GM21390 (cell line): Measurements from ENCODE around the gene ZBTB14.
A peak's percentile ranks its signal among the peaks of the same experiment; 100 is the strongest.

ENCODE experiments used
- ATAC-seq: cut with Tn5 transposase; IDR thresholded peaks from one replicate; pipeline ENCODE4 v1.9.1; 2021; ENCODE audit not compliant: unreplicated experiment

ZBTB14 gene, protein sequence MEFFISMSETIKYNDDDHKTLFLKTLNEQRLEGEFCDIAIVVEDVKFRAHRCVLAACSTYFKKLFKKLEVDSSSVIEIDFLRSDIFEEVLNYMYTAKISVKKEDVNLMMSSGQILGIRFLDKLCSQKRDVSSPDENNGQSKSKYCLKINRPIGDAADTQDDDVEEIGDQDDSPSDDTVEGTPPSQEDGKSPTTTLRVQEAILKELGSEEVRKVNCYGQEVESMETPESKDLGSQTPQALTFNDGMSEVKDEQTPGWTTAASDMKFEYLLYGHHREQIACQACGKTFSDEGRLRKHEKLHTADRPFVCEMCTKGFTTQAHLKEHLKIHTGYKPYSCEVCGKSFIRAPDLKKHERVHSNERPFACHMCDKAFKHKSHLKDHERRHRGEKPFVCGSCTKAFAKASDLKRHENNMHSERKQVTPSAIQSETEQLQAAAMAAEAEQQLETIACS

DNA sequence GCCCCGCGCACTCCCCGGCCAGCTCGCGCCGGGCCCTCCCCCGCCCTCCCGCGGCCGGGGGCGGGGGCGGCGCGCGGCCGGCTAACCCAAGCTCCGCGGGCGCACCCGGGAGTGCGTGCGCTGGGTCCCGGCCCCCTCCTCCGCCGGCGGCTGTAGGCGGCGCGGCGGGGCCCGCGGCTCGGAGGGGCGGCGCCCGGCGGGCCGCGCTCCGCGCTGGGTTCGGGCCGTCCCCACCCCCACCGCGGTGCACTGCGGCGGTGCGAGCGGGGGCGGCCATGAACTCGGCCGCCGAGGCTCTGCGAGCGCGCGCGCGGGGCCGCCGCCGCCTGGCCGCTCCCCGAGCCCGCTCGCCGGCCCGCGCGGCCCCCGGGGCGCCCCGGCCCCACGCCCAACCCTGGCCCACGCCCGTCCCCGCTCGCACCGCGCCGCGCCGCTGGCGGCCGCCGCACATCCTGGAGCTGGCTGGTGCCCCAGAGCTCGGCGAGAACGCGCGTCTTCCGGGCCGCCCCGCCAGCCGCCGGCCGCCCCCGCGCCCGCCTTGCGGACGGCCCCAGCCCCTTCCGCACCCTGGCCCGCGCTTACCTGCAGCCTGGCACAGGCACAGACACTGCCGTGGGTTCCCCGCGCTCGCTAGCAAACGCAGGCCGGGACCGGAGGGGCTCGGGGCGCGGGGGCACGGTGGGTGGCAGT, at the start of gene ZBTB14:
Gene ZBTB14, minus strand, starts transcription at position 496 of the 690 bp plus-strand sequence. CDS start 2,480 bp downstream, outside the sequence.
- peak; percentile 33 for ATAC-seq

DNA sequence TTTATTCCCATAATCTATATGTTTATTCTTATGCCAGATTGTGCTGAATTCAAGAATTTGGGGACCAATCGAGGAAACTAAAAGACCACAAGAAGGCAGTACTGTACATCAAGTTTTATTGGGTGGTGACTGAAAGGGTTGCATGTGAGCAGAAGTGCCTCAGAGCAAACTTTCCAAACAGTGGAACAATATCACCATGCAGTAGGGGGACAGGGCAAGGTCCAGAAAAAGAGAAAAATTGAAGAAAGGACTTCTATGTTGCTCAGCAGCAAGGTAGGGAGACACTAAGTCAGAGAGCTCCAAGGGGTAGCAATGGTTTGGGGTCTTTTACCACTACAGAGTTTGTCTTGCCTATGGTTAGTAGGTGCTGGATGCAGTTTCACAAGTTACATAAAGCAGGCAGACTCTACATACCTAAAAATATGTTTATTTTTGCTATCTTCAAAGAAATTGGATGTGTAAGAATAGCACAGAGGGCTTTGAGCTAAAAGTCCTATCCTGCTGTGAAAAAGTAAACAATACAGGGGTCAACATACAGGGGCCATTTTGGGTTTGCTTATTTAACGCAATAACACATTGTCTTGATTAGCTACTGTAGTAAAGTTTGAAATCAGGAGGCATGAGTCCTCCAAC, 43.8 kb upstream of the ZBTB14 start:
- no peak for ATAC-seq

DNA sequence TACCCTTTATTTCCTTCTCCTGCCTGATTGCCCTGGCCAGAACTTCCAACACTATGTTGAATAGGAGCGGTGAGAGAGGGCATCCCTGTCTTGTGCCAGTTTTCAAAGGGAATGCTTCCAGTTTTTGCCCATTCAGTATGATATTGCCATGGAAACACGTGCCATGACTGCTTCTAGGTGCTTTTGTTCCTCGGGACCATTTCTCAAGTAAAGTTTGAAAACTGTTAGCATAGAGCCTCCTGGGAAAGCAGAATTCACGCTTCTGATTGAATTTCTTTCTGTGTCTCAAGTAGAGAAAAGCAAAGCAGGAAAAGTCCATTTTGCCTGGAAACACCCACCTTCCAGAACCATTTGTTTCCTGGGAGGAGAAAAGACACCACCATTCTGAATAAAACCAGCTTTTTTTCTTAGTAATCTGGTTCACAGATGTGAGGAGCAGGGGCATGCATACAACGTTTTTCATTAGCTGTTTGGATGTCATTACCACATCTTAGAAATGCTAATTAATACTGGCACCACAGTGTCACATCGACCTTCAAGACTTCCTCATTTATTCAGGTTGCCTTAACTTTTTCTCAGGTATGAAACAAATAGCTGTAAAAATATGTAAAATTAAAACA, 39.0 kb upstream of the ZBTB14 start:
- ATAC-seq = no peak

DNA sequence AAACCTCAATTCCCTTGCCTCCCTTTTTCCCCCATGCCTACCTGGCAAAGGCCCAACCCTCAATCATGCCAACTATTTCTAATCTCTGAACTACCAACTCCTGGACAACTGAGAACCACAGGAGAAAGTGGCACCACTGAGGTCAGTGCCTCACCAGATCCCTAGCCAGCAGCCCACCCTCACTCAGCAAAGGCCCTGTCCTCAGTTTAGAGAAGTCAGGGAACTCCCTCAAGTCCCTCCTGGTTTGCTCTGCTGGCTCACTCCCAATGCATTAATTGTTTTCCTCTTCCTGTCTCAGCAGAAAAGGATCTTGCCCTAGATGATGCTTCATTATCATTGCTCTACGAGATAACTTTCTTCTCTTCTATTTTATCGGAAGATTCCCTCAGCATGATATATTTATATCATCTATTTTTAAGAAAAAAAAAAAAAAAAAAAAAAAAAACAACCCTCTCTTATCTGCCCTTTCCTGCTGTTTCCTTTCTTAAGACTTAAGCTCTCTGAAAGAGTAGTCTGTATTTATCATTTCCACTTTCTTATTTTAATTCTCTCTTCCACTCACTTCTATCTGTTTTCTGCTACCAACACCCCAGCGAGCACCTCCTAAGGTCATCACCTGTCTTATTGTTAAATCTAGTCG, 22.7 kb upstream of the ZBTB14 start:
- ATAC-seq = no peak

DNA sequence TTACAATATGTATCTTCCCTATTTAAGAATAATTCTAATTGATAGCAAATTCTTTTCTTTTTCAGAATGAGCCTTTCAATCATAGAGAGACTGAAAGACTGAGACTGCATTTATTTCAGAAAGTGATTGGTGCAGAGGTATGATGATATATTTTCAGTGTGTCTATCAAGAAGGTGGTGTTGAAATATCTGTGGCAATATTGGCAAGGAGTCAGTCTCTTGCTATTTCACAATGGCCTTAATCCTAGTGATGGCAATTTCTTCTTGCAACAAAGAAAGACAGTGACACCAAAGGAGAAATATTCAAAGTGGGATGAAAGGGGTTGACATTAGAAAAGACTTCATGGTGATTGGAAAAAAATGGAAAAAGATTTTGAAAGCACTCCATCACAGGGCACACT, 21.7 kb upstream of the ZBTB14 start:
- ATAC-seq = no peak

DNA sequence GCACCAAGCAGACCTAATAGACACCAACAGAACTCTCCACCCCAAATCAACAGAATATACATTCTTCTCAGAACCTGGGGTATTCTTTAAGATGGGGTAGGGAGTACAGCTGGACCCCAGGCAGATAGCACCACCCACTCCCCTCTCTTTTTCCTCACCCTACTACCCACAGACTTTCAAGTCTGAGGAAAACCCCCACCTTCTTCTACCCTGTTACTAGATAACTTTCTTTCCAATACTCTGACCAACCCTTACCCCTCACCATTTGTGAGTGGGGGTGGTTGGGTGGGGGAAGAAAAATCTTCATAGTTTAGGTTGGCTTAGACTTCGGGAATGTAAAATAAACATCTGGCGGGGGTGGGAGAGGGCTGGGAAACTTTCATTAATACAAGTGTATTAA, 20.3 kb upstream of the ZBTB14 start:
- ATAC-seq = no peak

DNA sequence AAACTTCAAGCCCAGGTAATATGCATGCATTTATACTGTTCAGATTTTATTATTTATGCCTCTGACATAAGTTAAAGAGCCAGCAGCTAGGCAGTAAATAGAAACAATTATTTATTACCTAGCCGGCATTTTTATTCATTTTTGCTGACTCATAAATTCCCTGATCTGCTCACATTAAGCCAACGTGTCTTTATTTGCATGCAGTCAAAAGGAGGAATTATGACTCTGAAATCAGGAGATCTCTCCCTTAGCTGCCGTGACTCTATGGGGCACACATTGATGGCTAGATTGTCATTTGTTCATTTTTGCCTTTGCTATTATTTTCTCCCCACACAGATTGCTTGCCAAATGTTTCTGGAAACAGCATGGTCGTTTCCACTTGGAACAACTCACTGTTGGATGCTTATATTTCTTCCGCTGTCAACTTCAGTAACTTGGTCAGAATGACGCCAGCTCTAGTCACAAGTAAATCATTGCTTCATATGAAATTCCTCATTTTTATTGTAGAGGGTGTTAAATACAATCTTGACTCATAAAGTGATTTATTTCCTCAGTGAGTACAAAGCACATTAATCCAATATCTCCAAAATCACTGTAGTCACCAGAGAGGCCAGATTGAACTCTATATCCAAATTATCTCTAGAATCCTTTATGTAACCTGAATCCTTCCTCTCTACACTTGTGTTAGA, 15.9 kb upstream of the ZBTB14 start:
- no peak for ATAC-seq

DNA sequence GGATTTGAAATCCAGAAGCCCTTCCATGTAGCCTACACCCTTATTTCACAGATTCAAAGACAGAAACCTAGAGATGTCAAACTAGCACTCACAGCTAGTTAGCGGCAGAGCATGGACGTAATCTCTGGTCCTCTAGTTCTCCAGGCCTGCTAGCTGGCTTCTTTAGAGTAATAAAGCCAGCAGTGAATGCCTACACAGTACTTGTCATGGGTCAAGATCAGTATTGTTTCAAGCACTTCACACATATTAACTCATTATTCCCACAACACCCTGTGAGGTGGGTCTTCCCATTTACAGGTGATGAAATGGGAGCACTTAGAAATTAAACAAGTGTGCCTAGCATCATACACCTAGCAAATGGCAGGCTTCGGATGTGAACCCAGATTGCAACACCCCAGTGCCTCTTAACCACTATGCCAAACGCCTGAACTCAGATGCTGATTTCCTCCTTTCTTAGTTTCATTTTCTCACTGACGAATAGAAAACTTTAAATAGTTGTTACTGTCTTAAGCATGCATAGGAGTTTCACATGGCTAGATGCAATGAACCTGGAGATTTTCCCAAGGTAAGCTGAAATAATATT, 14.5 kb upstream of the ZBTB14 start:
- ATAC-seq = peak; percentile 98

DNA sequence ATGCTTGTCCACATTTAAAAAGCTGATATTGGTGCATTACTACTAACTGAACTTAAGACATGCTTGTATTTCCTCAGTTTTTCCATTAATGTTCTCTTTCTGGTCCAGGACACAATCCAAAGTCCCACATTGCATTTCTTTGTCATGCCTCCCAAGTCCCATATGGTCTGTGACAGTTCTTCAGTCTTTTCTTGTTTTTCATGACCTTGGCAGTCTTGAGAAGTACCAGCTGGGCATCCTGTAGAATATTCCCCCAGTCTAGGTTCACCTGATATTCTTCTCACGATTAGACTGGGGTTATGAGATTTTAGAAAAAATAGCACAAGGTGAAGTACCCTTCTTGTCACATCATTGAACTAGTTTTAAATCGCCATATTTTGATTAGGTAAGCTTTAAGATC, 10.3 kb upstream of the ZBTB14 start:
- no peak for ATAC-seq

DNA sequence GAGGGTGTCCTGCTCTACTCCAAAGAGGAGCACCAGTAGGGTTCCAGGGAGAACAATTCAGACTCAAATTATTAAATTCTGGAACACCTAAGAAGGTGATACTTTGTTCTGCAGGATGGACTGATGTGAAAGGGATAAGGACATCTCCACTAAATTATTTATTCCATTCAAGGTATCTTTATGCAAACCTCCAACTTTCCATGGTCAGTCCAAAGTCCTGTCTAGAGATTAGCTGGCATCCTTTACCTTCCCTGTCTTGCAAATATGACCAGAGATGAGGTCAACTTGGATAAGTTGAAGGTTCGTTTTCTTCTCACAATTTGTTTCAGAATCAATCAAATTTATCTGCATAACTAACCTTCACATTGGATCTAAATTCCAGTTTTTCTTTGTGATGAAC, 8.7 kb upstream of the ZBTB14 start:
- ATAC-seq = no peak

DNA sequence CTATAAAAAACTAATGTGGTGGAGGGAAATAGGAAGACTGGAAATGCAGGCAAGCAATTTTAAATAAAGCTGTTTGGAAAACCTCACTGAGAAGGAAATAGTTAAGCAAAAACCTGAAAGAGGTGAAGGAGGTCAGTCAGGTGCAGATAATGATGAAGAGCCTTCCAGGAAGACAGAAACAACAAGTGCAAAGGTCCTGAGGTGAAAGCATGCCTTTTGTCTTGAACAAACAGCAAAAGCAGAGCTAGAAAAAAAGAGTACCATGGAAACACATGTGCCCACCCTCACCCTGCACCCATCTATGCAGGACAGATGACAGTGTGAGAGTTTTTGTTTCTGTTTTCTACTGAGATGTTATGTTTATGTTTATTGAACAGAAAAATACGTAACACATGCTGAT, 8.1 kb upstream of the ZBTB14 start:
- ATAC-seq = no peak

DNA sequence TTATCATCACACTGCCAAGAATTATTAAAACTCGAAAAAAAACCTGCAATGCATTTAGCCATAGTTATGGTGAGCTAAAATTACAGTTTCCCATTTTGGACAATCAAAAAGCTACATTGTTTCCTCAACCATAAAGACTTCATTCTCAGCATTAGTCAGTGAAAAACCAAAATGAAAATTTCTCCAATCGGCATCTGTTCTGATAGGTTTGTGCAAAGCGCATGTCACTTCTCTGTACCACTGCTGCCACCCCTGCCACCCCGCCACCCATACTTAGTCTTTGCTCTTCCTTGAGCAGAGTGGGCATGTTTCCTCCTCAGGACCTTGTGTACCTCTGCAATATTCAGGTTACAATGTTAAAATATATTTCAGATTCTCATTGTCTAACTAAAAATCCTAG, 7.1 kb upstream of the ZBTB14 start:
- ATAC-seq = no peak

DNA sequence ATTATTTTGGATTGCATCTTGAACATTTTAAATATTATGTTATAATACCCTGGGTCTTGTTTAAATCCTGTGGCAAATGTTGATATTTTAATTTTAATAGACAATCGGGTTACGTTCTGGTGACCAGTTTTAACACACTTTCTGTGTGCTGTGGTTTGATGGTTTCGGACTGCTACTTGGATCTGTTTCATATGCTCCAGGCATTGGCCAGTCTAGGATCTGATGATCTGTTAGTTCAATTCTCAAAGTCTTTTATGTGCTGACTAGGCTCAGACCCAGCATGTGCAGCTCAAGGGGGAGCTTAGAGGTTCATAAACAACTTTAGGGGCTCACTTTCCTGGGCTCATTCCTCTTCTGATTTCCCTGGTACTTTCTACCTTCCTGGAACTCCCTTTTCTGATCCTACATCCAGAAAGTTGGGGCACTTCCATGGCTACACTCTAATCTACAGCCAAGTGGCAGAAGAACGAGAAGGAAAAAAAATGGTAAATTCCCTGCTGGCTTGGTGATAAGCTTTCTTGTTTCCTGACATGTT, 5.0 kb upstream of the ZBTB14 start:
- ATAC-seq = no peak

DNA sequence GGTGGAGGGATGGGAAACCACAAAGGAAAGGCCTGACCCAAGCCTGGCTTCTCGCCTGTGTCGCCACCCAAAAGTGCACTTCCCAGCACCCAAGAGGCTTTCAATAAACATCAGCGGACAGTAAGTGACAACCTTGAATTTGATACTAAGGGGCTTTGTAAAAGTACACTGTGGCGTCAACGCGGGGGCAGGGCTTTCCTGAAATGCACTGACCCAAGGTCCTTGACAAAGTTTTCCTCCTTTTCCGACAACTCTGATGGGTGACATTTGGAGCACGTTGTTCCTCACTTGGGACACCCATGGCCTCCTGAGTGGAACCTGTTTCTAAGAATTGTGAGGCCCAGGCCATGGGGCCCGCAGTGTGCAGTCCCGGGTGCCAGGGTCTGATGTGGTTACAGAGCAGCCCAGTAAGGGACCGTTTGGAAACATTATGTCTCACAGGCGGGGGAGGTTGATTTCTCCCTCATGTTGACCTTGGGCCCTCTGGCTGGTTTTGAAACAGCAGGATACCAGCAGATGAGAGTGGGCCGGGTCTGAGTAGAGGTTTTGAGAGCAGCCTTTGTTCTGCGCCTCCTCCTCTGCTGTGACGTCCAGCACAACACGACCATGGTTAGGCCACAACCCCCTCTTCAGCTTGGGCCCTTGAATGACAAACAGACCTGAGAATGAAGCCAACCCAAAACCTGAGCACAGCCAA, 2.8 kb upstream of the ZBTB14 start:
- ATAC-seq = no peak

DNA sequence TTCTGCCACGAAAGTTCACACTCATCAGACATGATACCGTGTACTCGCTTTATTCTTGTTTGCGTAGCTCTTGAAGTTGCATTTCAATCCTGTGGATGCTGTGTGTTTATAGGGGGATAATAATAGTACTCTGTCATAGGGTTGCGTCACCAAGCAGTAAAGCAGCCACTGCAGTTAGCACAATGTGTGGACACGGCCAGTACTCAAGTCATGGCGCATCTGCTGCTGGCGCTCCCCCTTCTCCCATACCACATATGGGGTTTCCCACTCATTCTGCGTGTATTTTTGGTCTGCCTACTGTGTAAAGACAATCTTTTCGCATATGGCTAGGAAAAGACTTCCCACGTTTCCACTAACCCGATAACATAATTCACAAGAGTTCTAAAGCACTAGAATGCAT, 2.1 kb upstream of the ZBTB14 start:
- ATAC-seq = no peak

DNA sequence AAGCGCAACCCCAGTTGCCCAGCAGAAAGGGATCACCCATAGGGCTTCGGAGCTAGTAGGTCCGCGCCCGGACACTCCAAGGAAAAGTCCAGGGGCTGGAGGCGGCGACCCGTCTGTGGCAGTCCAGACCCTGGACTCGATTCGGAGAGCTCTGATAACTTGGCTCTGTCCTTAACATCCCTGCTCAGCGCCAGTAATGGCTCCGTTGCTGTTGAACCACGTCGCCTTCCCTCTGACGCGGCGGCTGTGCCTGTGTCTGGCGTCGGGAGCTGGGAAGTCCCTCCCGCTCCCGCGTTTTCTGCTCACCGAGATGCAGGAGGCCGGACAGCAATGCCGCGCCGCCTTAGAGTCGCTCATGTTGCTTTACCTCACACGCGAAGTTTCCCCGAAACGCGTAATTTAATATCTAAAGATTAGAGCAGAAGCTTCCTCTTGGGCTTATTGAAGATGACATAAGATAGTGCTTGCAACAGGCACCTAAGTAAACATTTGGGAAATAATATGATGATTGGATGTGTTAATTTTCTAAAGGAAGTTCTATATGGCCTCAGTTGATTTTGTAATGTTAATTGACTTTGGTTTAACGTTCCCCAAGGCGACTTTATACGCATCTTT, 1.3 kb upstream of the ZBTB14 start:
- peak; percentile 7 for ATAC-seq

DNA sequence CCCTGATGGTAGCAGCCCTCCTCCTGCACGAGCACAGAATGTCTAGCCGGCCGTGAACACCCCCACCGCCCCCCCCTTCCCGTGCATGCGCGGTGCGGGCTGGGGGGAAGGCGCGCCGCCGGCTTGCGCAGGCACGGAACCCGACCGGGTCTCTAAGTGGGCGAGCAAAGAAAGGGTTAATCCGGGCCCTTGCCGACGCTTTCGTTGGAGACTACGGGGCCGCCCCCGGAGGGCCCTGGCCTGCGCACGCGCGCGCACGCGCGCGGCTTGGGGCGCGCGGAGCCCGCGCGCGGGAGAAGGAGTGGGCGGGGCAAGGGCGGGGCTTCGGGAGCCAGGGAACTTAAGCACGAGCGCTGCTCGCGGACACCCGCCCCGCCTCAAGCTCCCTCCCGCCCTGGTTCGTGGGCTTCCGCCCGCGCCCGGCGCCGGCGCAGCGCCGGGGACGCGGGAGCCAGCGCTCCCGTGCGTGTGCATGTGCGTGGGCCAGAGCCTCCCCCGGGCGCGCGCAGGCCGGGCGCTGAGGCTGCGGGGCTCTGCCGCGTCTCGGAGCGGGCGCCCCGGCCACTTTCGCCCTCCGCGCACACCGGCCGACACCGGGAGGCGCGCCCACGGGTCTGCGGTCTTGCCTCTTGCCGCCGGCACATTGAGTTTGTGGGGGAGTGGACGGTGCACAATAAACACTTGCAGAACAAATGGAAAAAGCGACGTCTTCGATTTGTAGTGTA, 617 bp upstream of the ZBTB14 start:
- peak; percentile 61 for ATAC-seq
